Activated CD8-positive, alpha-beta memory T cell treated with anti-CD3 and anti-CD28 coated beads for 48 hours (primary cell): ENCODE measurements around the gene HNRNPCL4.
"Not testable (repeated sequence)": the region's sequence is repeated elsewhere in the genome, so short reads cannot be mapped to it uniquely, and the experiment has no call there.

Experiments used
- DNase-seq, 3 experiments: peaks; one replicate each; pipeline ENCODE4 v3.0.0-alpha.2; 2020; ENCODE audit warnings: low read depth in 2 of 3, low spot score in 2 of 3

HNRNPCL4 gene

DNA sequence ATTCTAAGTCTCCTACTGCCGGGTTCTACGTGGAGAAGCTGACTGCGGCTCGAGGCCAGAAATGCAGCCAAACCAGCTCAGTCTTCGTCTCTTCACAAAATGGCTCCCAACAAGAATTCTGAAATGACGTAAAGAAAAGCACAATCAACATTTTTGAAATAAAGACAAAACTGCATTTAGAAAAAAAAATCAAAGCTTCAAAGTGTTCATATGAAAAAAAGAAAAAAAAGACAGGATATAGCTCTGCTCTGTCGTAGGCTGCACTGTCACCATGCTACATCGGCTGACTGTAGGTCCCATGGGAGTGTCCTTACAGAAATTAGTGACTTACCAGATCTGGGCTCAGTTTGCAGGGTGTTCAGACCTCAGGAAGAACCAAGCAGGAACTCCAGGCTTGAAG lies at the start of gene HNRNPCL4:
HNRNPCL4 (minus strand) TSS at position 101 of the 400 bp plus-strand sequence. CDS start 164 bp downstream, outside the sequence.
- not testable (repeated sequence) for DNase-seq

GRCh38 chr1:13208712-13209111 lies 43.3 kb upstream of the HNRNPCL4 start:
- DNase-seq: not testable (repeated sequence)

GRCh38 chr1:13201309-13201708 lies 35.9 kb upstream of the HNRNPCL4 start, which contains the start of gene PRAMEF13:
Gene PRAMEF13, minus strand, starts transcription at chr1:13201409. Its CDS starts 1,820 bp downstream, at chr1:13199589.
- DNase-seq: not testable (repeated sequence)

DNA sequence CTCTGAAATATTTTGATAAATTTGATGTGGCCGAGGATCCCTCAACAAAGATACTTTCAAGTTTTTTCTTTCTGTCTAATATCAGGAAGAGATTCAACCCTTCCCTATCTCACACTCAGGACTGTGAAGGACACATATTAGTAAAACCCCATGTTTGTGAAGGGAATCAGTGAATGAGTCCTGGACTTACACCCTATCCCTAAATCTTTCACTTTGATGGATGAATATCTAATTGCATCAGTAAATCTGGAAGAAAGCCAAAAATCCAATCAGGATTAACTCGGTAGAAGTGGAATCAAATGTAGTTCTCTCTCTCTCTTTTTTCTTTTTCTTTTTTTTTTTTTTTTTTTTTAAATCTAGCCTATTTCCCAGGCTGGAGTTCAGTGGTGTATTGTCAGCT lies 6.1 kb upstream of the HNRNPCL4 start, which contains the start of gene PRAMEF9:
PRAMEF9 (plus strand) TSS at position 301 of the 400 bp plus-strand sequence. CDS start 3,433 bp downstream, outside the sequence.
- DNase-seq: not testable (repeated sequence)

GRCh38 chr1:13155909-13156308 lies 9.5 kb downstream of the HNRNPCL4 start, which contains the start of gene PRAMEF26:
Gene PRAMEF26, minus strand, starts transcription at chr1:13156009. Its CDS starts 2,914 bp downstream, at chr1:13153095.
- not testable (repeated sequence) for DNase-seq

GRCh38 chr1:13116754-13117153 lies 48.7 kb downstream of the HNRNPCL4 start, which contains the start of gene HNRNPCL2:
Gene HNRNPCL2, minus strand, starts transcription at chr1:13116854. Its CDS starts 454 bp downstream, at chr1:13116400.
- not testable (repeated sequence) for DNase-seq
